ENCODE measurements around the gene RAB7A. TPM values are rescaled to one million over a fixed set of nuclear protein-coding genes. Genes with fewer than 3 reads are reported as not detected.

Gene RAB7A
- total RNA-seq, 1 experiment from 2014 or later, result 155 TPM

- Histone ChIP-seq H3K79me1 (ENCODE audit: insufficient read depth, low read depth, low read length, poor library complexity, severe bottlenecking) (no peaks in the 10 kb centered on the region), H4K20me1 (ENCODE audit: control insufficient read depth, insufficient read depth, insufficient read length) (no peaks in the 10 kb centered on the region), H3K4me2 (ENCODE audit: insufficient read depth, insufficient read length, low read length) (no peak overlapping the region), H3K79me2 (ENCODE audit: insufficient read depth, low read length) (no peaks in the 10 kb centered on the region), H3K4ac (ENCODE audit: low read depth, low read length) (no peak overlapping the region), H4K8ac (replicated peaks; ENCODE audit: insufficient read length, low read depth, low read length) (no peak overlapping the region), H2BK5ac (ENCODE audit: insufficient read length, low read length) (no peak overlapping the region), H3K27me3 (ENCODE audit: insufficient read depth, low read length) (no peaks in the 10 kb centered on the region), H2BK120ac (ENCODE audit: low read depth, low read length, poor library complexity, severe bottlenecking) (no peak overlapping the region), H3T11ph (ENCODE audit: low read length) (no peak overlapping the region), H3K18ac (ENCODE audit: insufficient read length, low read depth, low read length) (no peak overlapping the region), H2BK15ac (ENCODE audit: low read depth, low read length) (no peak overlapping the region), H3K27ac (ENCODE audit: insufficient read length, low read depth, low read length) (no peak overlapping the region), H3K9ac (ENCODE audit: extremely low read depth, insufficient read length, low read length) (no peak overlapping the region), H3K56ac (ENCODE audit: insufficient read length, low read depth, low read length) (no peak overlapping the region), H3K14ac (ENCODE audit: insufficient read depth, low read length) (no peak overlapping the region; the same call in 1 of the 2 replicates), H4K91ac (ENCODE audit: insufficient read length, low read depth, low read length) (no peak overlapping the region), H2AFZ (ENCODE audit: low read length) (no peak overlapping the region), H3K9me3 (ENCODE audit: control insufficient read depth, low read depth, low read length) (no peaks in the 10 kb centered on the region), H4K5ac (ENCODE audit: insufficient read length, low read depth, low read length) (no peak overlapping the region), H3K23ac (ENCODE audit: insufficient read length, low read depth, low read length) (no peak overlapping the region), H3K23me2 (ENCODE audit: insufficient read length, low read depth, low read length, poor library complexity, severe bottlenecking) (peaks cover 6% of the 10 kb centered on the region), H2BK12ac (ENCODE audit: insufficient read length, low read depth, low read length) (no peak overlapping the region), H2AK5ac (ENCODE audit: insufficient read length, low read length) (no peak overlapping the region), H3K4me1 (ENCODE audit: insufficient read depth, low read length) (no peaks in the 10 kb centered on the region), H2BK20ac (ENCODE audit: low read depth, low read length, poor library complexity, severe bottlenecking) (no peak overlapping the region)
- 0 out of 7 replicates have a peak, but pooled peaks cover 0 to 2% (median 0%) of the 10 kb centered on the region in 3 experiments for H3K36me3 Mint-ChIP-seq (ENCODE audit: insufficient read depth in 1 of 3, low read depth in 3 of 3)
- no peak for DNase-seq
- peaks cover 11 to 12% of the 10 kb centered on the region in 2 experiments for H3K9me3 Mint-ChIP-seq
- no CpG with 5 or more reads among the region's 10 CpGs for WGBS (ENCODE audit: extremely low coverage, insufficient read length, low lambda C conversion rate)
- H3K27ac Mint-ChIP-seq, result no peak overlapping the region
- no peak overlapping the region for H3K4me3 Mint-ChIP-seq
- H3K4me1 Mint-ChIP-seq, result peaks cover 19% of the 10 kb centered on the region in 2 experiments
- H3K27me3 Mint-ChIP-seq (ENCODE audit: low read depth), result peaks cover 2% of the 10 kb centered on the region
- no peak for TF ChIP-seq CTCF (conservative IDR thresholded peaks at IDR 0.05)
These were observed 116.2 kb downstream of the RAB7A start for GRCh38 chr3:128841926-128842920.

All from H9 (cell line).